GM18951 (cell line): Measurements from ENCODE around the gene IGF1.

ENCODE experiments used
- POLR2A ChIP-seq: IDR thresholded peaks from 4 replicates; pipeline ENCODE4 v1.6.1; 2011; ENCODE audit warnings: mild to moderate bottlenecking; ENCODE audit not compliant: insufficient read length, insufficient read depth; ENCODE audit errors: extremely low read depth
- in situ Hi-C: fragments of 300-500 bp; cut with MboI; formaldehyde crosslinking; loops from one replicate; pipeline ENCODE4 v1.12.0; 2022; ENCODE audit warnings: low sequenced_read_pairs, mixed read lengths, inconsistent platforms; ENCODE audit not compliant: unreplicated experiment

The IGF1 gene

GRCh38 chr12:102425109-102426039 is 55.0 kb downstream of the IGF1 start:
- in situ Hi-C loops, result no loop called here
- no peak for TF ChIP-seq POLR2A

- TF ChIP-seq POLR2A, result no peak
- in situ Hi-C loops, result no loop called here
Measured at GRCh38 chr12:102423462-102423861, 56.9 kb downstream of the IGF1 start.

- no peak for TF ChIP-seq POLR2A
- in situ Hi-C loops, result no loop called here
Measured at GRCh38 chr12:102421802-102422583, 58.4 kb downstream of the IGF1 start.

GRCh38 chr12:102419094-102419764 is 61.1 kb downstream of the IGF1 start:
- in situ Hi-C loops, result no loop called here
- no peak for TF ChIP-seq POLR2A

- no peak for TF ChIP-seq POLR2A
- in situ Hi-C loops, result no loop called here
Measured at GRCh38 chr12:102417055-102417454, 63.3 kb downstream of the IGF1 start.

- in situ Hi-C loops, result no loop called here
- TF ChIP-seq POLR2A, result no peak
Measured at GRCh38 chr12:102415515-102415914, 64.8 kb downstream of the IGF1 start.

- TF ChIP-seq POLR2A, result no peak
- in situ Hi-C loops, result no loop called here
Measured at GRCh38 chr12:102413396-102413795, 67.0 kb downstream of the IGF1 start.

- in situ Hi-C loops, result no loop called here
- no peak for TF ChIP-seq POLR2A
Measured at GRCh38 chr12:102410511-102410910, 69.9 kb downstream of the IGF1 start.

- no peak for TF ChIP-seq POLR2A
- in situ Hi-C loops, result no loop called here
Measured at GRCh38 chr12:102408487-102409297, 71.7 kb downstream of the IGF1 start.

GRCh38 chr12:102407776-102408486 is 72.4 kb downstream of the IGF1 start:
- in situ Hi-C loops, result no loop called here
- TF ChIP-seq POLR2A, result no peak

GRCh38 chr12:102406033-102406584 is 74.3 kb downstream of the IGF1 start:
- no peak for TF ChIP-seq POLR2A

GRCh38 chr12:102401087-102401486 is 79.3 kb downstream of the IGF1 start:
- in situ Hi-C loops, result no loop called here
- TF ChIP-seq POLR2A, result no peak

More at GRCh38 chr12:102406033-102406584, 74.3 kb downstream of the IGF1 start:
- in situ Hi-C loops, result no loop called here
